Panc1 (cell line): ENCODE results near the gene UFD1. TPM values are rescaled to one million over a fixed set of nuclear protein-coding genes. Genes with fewer than 3 reads are reported as not detected.

Experiments
- ATAC-seq: fragments of 200-7000 bp; cut with Tn5 transposase; 2 replicates; pipeline ENCODE4 v1.9.1; 2020; ENCODE audit warnings: mild to moderate bottlenecking, moderate library complexity
- BruUV-seq: library from RNA; stranded (reverse); fragments of 400-500 nt; replicated peaks from 2 replicates; lab custom pipeline; 2021; lab: Mats Ljungman, UMichigan
- CTCF ChIA-PET: fragments of 300-600 bp; sonication (Branson Sonifier 250); formaldehyde crosslinking; loops from one replicate; lab custom pipeline; 2022; ENCODE audit warnings: antibody characterized with exemption; lab: Charles Lee
- POLR2A ChIA-PET: fragments of 300-600 bp; sonication (Branson Sonifier 250); formaldehyde crosslinking; loops from one replicate; lab custom pipeline; 2022; ENCODE audit warnings: antibody characterized with exemption; lab: Charles Lee
- DNase-seq: peaks from one replicate; pipeline ENCODE4 v3.0.0-alpha.2; 2010; ENCODE audit warnings: low read depth, low spot score
- H3K27ac ChIP-seq: 2 replicates; pipeline ENCODE4 v1.5.1; 2011; ENCODE audit warnings: mild to moderate bottlenecking, low read length, inconsistent platforms
- H3K27me3 ChIP-seq: fragments of 200-500 bp; sonication (Bioruptor generic); 2 replicates; pipeline ENCODE4 v1.6.0; 2014; ENCODE audit warnings: low read length, inconsistent platforms; ENCODE audit not compliant: control insufficient read depth, insufficient read depth
- H3K36me3 ChIP-seq: fragments of 200-500 bp; sonication (Bioruptor generic); 2 replicates; pipeline ENCODE4 v1.5.1; 2014; ENCODE audit warnings: inconsistent platforms, mild to moderate bottlenecking, low read length, moderate library complexity; ENCODE audit not compliant: control insufficient read depth, insufficient read depth
- H3K4me1 ChIP-seq: 2 replicates; pipeline ENCODE4 v1.5.1; 2011; ENCODE audit warnings: inconsistent platforms, mild to moderate bottlenecking, low read length, moderate library complexity; ENCODE audit not compliant: control insufficient read depth, insufficient read depth
- H3K4me3 ChIP-seq, 2 experiments: 2 replicates each; pipeline ENCODE4 v1.5.1; 2011 to 2012; ENCODE audit warnings: low read depth in 2 of 2, low read length in 2 of 2, mild to moderate bottlenecking in 2 of 2, inconsistent platforms in 1 of 2, moderate library complexity in 1 of 2
- H3K9me3 ChIP-seq: fragments of 200-500 bp; sonication (Bioruptor generic); 2 replicates; pipeline ENCODE4 v1.5.1; 2014; ENCODE audit warnings: low read depth, mild to moderate bottlenecking, inconsistent platforms, low read length, moderate library complexity; ENCODE audit not compliant: control insufficient read depth, insufficient read depth
- POLR2AphosphoS5 ChIP-seq: IDR thresholded peaks from 2 replicates; pipeline ENCODE4 v1.6.1; 2012; ENCODE audit warnings: mild to moderate bottlenecking, low read depth, low read length, moderate library complexity
- SIN3A ChIP-seq: IDR thresholded peaks from 2 replicates; pipeline ENCODE4 v1.6.1; 2012; ENCODE audit warnings: low read depth, mild to moderate bottlenecking, low read length, moderate library complexity, borderline replicate concordance; ENCODE audit not compliant: insufficient read depth
- TCF7L2 ChIP-seq: IDR thresholded peaks from 2 replicates; pipeline ENCODE4 v1.6.1; 2011; ENCODE audit warnings: mild to moderate bottlenecking, low read depth, low read length, inconsistent platforms
- in situ Hi-C: cut with HindIII; loops from 2 replicates; pipeline ENCODE4 v1.10.0; 2016; ENCODE audit warnings: low sequenced_read_pairs, low pct_unique_long_range_greater_than_20kb
- intact Hi-C: fragments of 100-400 bp; cut with micrococcal nuclease; formaldehyde crosslinking; loops from one replicate; pipeline ENCODE4 v1.10.0; 2022; ENCODE audit not compliant: unreplicated experiment
- total RNA-seq: library from RNA; stranded (reverse); gene quantifications from one replicate; pipeline ENCODE4 v1.2.1, GENCODE V29; 2021; ENCODE audit not compliant: unreplicated experiment
- TF ChIP-seq, protein P1 (sequence below), 2 experiments: IDR thresholded peaks; 2 replicates each; pipeline ENCODE4 v1.6.1; 2011 to 2012; ENCODE audit warnings: low read depth in 2 of 2, control low read depth in 1 of 2, low read length in 1 of 2, mild to moderate bottlenecking in 1 of 2, moderate library complexity in 1 of 2; ENCODE audit not compliant: insufficient read depth in 1 of 2
- TF ChIP-seq, protein P2 (sequence below): fragments of 450-650 bp; IDR thresholded peaks from 2 replicates; pipeline ENCODE4 v1.5.1; 2017; ENCODE audit warnings: mild to moderate bottlenecking

UFD1 gene
- total RNA-seq, 1 experiment from 2014 or later: 82.8 TPM

DNA sequence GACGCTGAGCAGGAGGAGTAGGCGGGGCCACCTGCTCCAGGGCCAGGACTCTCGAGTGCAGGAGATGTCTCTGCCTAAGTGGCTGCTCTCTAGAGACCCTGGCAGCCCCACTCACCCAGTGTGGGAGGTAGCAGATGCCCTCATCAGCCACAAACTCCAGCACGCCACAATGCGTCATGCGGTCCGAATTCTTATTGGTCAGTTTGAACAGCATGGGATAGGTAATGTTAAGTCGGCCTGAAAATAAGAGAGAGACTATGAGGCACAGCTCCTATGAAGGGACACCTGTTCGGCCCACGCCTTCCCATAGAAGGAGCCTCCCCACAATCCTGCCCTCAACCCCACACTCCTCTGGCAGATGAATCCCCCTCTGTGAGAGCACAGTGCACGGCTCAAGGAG, 7.4 kb downstream of the UFD1 start:
- Histone ChIP-seq H3K27ac (no peak overlapping the region), H3K36me3 (peaks cover 12% of the 10 kb centered on the region), H3K27me3 (no peaks in the 10 kb centered on the region), H3K4me1 (no peaks in the 10 kb centered on the region; the same call in 1 of the 2 replicates), H3K9me3 (no peaks in the 10 kb centered on the region), H3K4me3 (no peak overlapping the region)
- in situ Hi-C loops (no loop called here), intact Hi-C loops (no loop called here)
- ChIA-PET CTCF (no interaction called here), POLR2A (no interaction called here)
- no TSS peak for BruUV-seq
- DNase-seq (no peak), ATAC-seq (no peak)
- TF ChIP-seq, protein P1, sequence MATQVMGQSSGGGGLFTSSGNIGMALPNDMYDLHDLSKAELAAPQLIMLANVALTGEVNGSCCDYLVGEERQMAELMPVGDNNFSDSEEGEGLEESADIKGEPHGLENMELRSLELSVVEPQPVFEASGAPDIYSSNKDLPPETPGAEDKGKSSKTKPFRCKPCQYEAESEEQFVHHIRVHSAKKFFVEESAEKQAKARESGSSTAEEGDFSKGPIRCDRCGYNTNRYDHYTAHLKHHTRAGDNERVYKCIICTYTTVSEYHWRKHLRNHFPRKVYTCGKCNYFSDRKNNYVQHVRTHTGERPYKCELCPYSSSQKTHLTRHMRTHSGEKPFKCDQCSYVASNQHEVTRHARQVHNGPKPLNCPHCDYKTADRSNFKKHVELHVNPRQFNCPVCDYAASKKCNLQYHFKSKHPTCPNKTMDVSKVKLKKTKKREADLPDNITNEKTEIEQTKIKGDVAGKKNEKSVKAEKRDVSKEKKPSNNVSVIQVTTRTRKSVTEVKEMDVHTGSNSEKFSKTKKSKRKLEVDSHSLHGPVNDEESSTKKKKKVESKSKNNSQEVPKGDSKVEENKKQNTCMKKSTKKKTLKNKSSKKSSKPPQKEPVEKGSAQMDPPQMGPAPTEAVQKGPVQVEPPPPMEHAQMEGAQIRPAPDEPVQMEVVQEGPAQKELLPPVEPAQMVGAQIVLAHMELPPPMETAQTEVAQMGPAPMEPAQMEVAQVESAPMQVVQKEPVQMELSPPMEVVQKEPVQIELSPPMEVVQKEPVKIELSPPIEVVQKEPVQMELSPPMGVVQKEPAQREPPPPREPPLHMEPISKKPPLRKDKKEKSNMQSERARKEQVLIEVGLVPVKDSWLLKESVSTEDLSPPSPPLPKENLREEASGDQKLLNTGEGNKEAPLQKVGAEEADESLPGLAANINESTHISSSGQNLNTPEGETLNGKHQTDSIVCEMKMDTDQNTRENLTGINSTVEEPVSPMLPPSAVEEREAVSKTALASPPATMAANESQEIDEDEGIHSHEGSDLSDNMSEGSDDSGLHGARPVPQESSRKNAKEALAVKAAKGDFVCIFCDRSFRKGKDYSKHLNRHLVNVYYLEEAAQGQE (IDR thresholded peaks at IDR 0.05; ENCODE audit: insufficient read depth in 1 of 2, low read depth in 2 of 2, low read length in 1 of 2): no peak
- TF ChIP-seq SIN3A: no peak
- no peak for TF ChIP-seq TCF7L2
- TF ChIP-seq, protein P2, sequence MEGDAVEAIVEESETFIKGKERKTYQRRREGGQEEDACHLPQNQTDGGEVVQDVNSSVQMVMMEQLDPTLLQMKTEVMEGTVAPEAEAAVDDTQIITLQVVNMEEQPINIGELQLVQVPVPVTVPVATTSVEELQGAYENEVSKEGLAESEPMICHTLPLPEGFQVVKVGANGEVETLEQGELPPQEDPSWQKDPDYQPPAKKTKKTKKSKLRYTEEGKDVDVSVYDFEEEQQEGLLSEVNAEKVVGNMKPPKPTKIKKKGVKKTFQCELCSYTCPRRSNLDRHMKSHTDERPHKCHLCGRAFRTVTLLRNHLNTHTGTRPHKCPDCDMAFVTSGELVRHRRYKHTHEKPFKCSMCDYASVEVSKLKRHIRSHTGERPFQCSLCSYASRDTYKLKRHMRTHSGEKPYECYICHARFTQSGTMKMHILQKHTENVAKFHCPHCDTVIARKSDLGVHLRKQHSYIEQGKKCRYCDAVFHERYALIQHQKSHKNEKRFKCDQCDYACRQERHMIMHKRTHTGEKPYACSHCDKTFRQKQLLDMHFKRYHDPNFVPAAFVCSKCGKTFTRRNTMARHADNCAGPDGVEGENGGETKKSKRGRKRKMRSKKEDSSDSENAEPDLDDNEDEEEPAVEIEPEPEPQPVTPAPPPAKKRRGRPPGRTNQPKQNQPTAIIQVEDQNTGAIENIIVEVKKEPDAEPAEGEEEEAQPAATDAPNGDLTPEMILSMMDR: no peak

DNA sequence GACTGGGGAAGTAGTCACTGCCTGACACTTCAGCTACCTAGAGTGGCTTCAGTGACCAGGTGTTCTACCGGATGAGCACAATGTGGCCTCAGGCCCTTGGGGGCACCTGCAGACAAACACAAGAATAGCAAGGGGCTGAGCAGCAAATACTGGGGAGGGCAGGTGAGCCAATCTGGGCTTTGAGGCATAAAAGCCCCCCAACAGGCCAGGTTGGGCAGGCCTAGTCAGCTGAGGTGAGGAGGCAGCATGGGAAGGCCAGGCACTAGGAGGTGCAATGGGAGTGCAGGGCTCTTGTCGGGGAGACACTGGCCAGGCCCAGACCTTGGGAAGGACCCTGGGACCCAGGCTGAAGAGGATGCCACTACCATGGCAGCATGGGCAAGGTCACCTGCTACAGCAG, 9.0 kb downstream of the UFD1 start:
- H3K36me3 ChIP-seq: peaks cover 18% of the 10 kb centered on the region
- ChIA-PET CTCF (no interaction called here), POLR2A (no interaction called here)
- TF ChIP-seq, protein P1 (IDR thresholded peaks at IDR 0.05; ENCODE audit: insufficient read depth in 1 of 2, low read depth in 2 of 2, low read length in 1 of 2): no peak
- no peak for TF ChIP-seq SIN3A
- TF ChIP-seq TCF7L2: no peak
- no peak for TF ChIP-seq POLR2AphosphoS5
- TF ChIP-seq, protein P2: no peak
- in situ Hi-C loops: no loop called here
- H3K4me1 ChIP-seq: no peaks in the 10 kb centered on the region
- no peaks in the 10 kb centered on the region for H3K27me3 ChIP-seq
- DNase-seq (no peak), ATAC-seq (no peak)
- no peak overlapping the region for H3K4me3 ChIP-seq
- BruUV-seq: no TSS peak
- H3K27ac ChIP-seq: no peak overlapping the region
- intact Hi-C loops: no loop called here
- no peaks in the 10 kb centered on the region for H3K9me3 ChIP-seq
